Ishikawa (cell line): ENCODE data around the gene TBX15.

Source experiments
- EP300 ChIP-seq: IDR thresholded peaks from 2 replicates; pipeline ENCODE4 v1.6.1; 2012; ENCODE audit warnings: borderline replicate concordance
- TAF1 ChIP-seq: IDR thresholded peaks from 2 replicates; pipeline ENCODE4 v1.6.1; 2012; ENCODE audit warnings: low read depth, mild to moderate bottlenecking
- TCF12 ChIP-seq: IDR thresholded peaks from 2 replicates; pipeline ENCODE4 v1.6.1; 2012; ENCODE audit warnings: low read depth
- ZBTB7A ChIP-seq: IDR thresholded peaks from 2 replicates; pipeline ENCODE4 v1.6.1; 2012; ENCODE audit warnings: low read depth

DNA sequence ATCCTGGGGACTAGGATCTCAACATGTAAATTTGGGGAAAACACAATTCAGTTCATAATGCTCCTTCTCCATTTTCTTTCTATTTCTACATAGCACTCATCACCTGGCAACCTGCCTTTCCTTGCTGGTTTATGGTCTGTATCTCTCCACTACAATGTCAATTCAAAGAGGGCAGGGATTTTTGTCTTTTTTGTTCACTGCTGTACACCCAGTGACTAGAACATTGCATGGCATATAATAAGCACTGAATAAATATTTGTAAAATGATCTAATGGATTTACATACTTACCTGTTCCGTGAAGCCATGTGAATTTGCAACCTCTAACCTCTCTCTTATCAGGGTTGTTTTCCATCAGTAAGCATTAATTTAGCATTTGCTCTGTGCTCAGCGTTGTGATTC is 27.4 kb upstream of the TBX15 start:
- TF ChIP-seq ZBTB7A: no peak
- TF ChIP-seq TAF1: no peak
- no peak for TF ChIP-seq EP300
- no peak for TF ChIP-seq TCF12
